ENCODE measurements around the gene TBX15.

The TBX15 gene

DNA sequence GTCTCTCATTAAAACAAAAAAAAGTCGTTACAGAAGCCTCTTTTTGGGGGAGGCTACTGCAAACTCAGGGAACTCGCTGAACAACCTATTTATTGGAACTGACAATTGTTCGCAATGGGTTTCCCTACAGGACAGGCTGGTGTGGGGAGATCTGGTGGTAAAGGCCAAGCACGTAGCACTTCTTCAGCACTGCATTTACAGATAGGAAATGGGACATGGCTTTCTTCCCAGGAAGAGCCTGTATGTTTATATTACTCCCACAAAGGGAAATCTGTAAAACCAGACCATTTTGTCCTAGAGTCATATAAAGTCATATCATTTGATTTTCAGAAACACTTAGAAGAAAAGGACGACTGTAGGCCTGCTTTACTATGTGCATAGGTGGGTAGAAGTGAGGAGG lies 38.8 kb upstream of the TBX15 start:
- Histone ChIP-seq H3K27ac (ENCODE audit: low read length, poor library complexity, severe bottlenecking) (no peak overlapping the region), H3K9ac (ENCODE audit: low read length) (no peak overlapping the region), H3K36me3 (ENCODE audit: control insufficient read depth in 1 of 2, insufficient read depth in 2 of 2, low read depth in 1 of 2, low read length in 2 of 2) (peaks cover 0 to 14% of the 10 kb centered on the region in 2 experiments), H3K23ac (ENCODE audit: low read length in 2 of 2) (no peak overlapping the region), H4K8ac (ENCODE audit: low read length) (no peak overlapping the region), H3K9me3 (ENCODE audit: control insufficient read depth, low read length) (no peaks in the 10 kb centered on the region), H3K14ac (ENCODE audit: low read length in 2 of 2) (no peak overlapping the region), H2AFZ (ENCODE audit: low read depth, low read length) (no peak overlapping the region), H2BK5ac (ENCODE audit: low read depth, low read length, poor library complexity, severe bottlenecking) (no peak overlapping the region), H3K4me3 (ENCODE audit: insufficient read depth in 1 of 2, low read depth in 1 of 2, low read length in 2 of 2) (no peak overlapping the region), H2AK5ac (ENCODE audit: low read length, severe bottlenecking) (no peak overlapping the region), H3K18ac (ENCODE audit: low read depth in 1 of 2, low read length in 2 of 2) (no peak overlapping the region), H3K4me1 (ENCODE audit: control insufficient read depth, insufficient read depth, low read depth, low read length) (no peaks in the 10 kb centered on the region), H3K79me1 (replicated peaks; ENCODE audit: low read length, poor library complexity, severe bottlenecking) (no peaks in the 10 kb centered on the region), H3K4me2 (ENCODE audit: low read length, poor library complexity, severe bottlenecking) (no peak overlapping the region), H2BK12ac (ENCODE audit: low read length in 2 of 2) (no peak overlapping the region), H3K4ac (ENCODE audit: low read depth in 1 of 2, low read length in 2 of 2) (no peak overlapping the region), H3K27me3 (ENCODE audit: control insufficient read depth in 1 of 2, insufficient read depth in 1 of 2, low read length in 2 of 2) (no peaks in the 10 kb centered on the region), H2BK120ac (ENCODE audit: low read depth, low read length) (no peak overlapping the region), H2BK15ac (ENCODE audit: low read depth, poor library complexity, severe bottlenecking) (no peak overlapping the region), H4K91ac (ENCODE audit: low read length) (no peak overlapping the region)
- DNase-seq, result no peak
- 88% methylated on average over 5 of the region's 5 CpGs for WGBS

GRCh38 chr1:119015547-119015946 lies 27.4 kb upstream of the TBX15 start:
- WGBS, result 100% methylated on average over 1 of the region's 2 CpGs
- Histone ChIP-seq H2BK120ac (ENCODE audit: low read depth, low read length) (no peak overlapping the region), H3K9ac (ENCODE audit: low read length) (no peak overlapping the region), H2BK15ac (ENCODE audit: low read depth, poor library complexity, severe bottlenecking) (no peak overlapping the region), H3K4me2 (ENCODE audit: low read length, poor library complexity, severe bottlenecking) (no peak overlapping the region), H2AFZ (ENCODE audit: low read depth, low read length) (no peak overlapping the region), H3K79me1 (replicated peaks; ENCODE audit: low read length, poor library complexity, severe bottlenecking) (no peaks in the 10 kb centered on the region), H3K27me3 (ENCODE audit: control insufficient read depth in 1 of 2, insufficient read depth in 1 of 2, low read length in 2 of 2) (no peaks in the 10 kb centered on the region), H3K9me3 (ENCODE audit: control insufficient read depth, low read length) (peaks cover 3% of the 10 kb centered on the region), H4K91ac (ENCODE audit: low read length) (no peak overlapping the region), H2BK5ac (ENCODE audit: low read depth, low read length, poor library complexity, severe bottlenecking) (no peak overlapping the region), H2AK5ac (ENCODE audit: low read length, severe bottlenecking) (no peak overlapping the region), H3K36me3 (ENCODE audit: control insufficient read depth in 1 of 2, insufficient read depth in 2 of 2, low read depth in 1 of 2, low read length in 2 of 2) (no peaks in the 10 kb centered on the region), H2BK12ac (ENCODE audit: low read length in 2 of 2) (no peak overlapping the region), H4K8ac (ENCODE audit: low read length) (no peak overlapping the region), H3K14ac (ENCODE audit: low read length in 2 of 2) (no peak overlapping the region), H3K18ac (ENCODE audit: low read depth in 1 of 2, low read length in 2 of 2) (no peak overlapping the region), H3K4me1 (ENCODE audit: control insufficient read depth, insufficient read depth, low read depth, low read length) (no peaks in the 10 kb centered on the region), H3K4ac (ENCODE audit: low read depth in 1 of 2, low read length in 2 of 2) (no peak overlapping the region), H3K23ac (ENCODE audit: low read length in 2 of 2) (no peak overlapping the region), H3K27ac (ENCODE audit: low read length, poor library complexity, severe bottlenecking) (no peak overlapping the region), H3K4me3 (ENCODE audit: insufficient read depth in 1 of 2, low read depth in 1 of 2, low read length in 2 of 2) (no peak overlapping the region)
- DNase-seq, result no peak

- H2BK12ac ChIP-seq (ENCODE audit: low read length in 2 of 2), result no peak overlapping the region
- H2BK5ac ChIP-seq (ENCODE audit: low read depth, low read length, poor library complexity, severe bottlenecking), result no peak overlapping the region
- H3K4me2 ChIP-seq (ENCODE audit: low read length, poor library complexity, severe bottlenecking), result no peak overlapping the region
- H3K14ac ChIP-seq (ENCODE audit: low read length in 2 of 2), result no peak overlapping the region
- peaks cover 3 to 4% of the 10 kb centered on the region in 2 experiments for H3K27me3 ChIP-seq (ENCODE audit: control insufficient read depth in 1 of 2, insufficient read depth in 1 of 2, low read length in 2 of 2)
- H3K4me3 ChIP-seq (ENCODE audit: insufficient read depth in 1 of 2, low read depth in 1 of 2, low read length in 2 of 2), result no peak overlapping the region
- H2BK120ac ChIP-seq (ENCODE audit: low read depth, low read length), result no peak overlapping the region
- no peak for DNase-seq
- no peak overlapping the region for H3K4ac ChIP-seq (ENCODE audit: low read depth in 1 of 2, low read length in 2 of 2)
- H4K8ac ChIP-seq (ENCODE audit: low read length), result no peak overlapping the region
- H3K9me3 ChIP-seq (ENCODE audit: control insufficient read depth, low read length), result no peaks in the 10 kb centered on the region
- no peak overlapping the region for H3K18ac ChIP-seq (ENCODE audit: low read depth in 1 of 2, low read length in 2 of 2)
- no peak overlapping the region for H2BK15ac ChIP-seq (ENCODE audit: low read depth, poor library complexity, severe bottlenecking)
- H3K79me1 ChIP-seq (replicated peaks; ENCODE audit: low read length, poor library complexity, severe bottlenecking), result no peaks in the 10 kb centered on the region
- no peak overlapping the region for H2AFZ ChIP-seq (ENCODE audit: low read depth, low read length)
- peaks cover 9% of the 10 kb centered on the region for H3K4me1 ChIP-seq (ENCODE audit: control insufficient read depth, insufficient read depth, low read depth, low read length)
- no peak overlapping the region for H3K23ac ChIP-seq (ENCODE audit: low read length in 2 of 2)
- H3K36me3 ChIP-seq (ENCODE audit: control insufficient read depth in 1 of 2, insufficient read depth in 2 of 2, low read depth in 1 of 2, low read length in 2 of 2), result peaks cover 0 to 4% of the 10 kb centered on the region in 2 experiments
- H3K9ac ChIP-seq (ENCODE audit: low read length), result no peak overlapping the region
- H2AK5ac ChIP-seq (ENCODE audit: low read length, severe bottlenecking), result no peak overlapping the region
- no peak overlapping the region for H3K27ac ChIP-seq (ENCODE audit: low read length, poor library complexity, severe bottlenecking)
- no peak overlapping the region for H4K91ac ChIP-seq (ENCODE audit: low read length)
- 75% methylated on average over 5 of the region's 5 CpGs for WGBS
Measured at GRCh38 chr1:119012383-119012782, 24.2 kb upstream of the TBX15 start.

- peaks cover 12% of the 10 kb centered on the region for H3K4me1 ChIP-seq (ENCODE audit: control insufficient read depth, insufficient read depth, low read depth, low read length)
- H2AFZ ChIP-seq (ENCODE audit: low read depth, low read length), result no peak overlapping the region
- 100% methylated on average over 3 of the region's 3 CpGs for WGBS
- no peak overlapping the region for H3K18ac ChIP-seq (ENCODE audit: low read depth in 1 of 2, low read length in 2 of 2)
- H3K79me1 ChIP-seq (replicated peaks; ENCODE audit: low read length, poor library complexity, severe bottlenecking), result peaks cover 1% of the 10 kb centered on the region
- peaks cover 10 to 11% of the 10 kb centered on the region in 2 experiments for H3K27me3 ChIP-seq (ENCODE audit: control insufficient read depth in 1 of 2, insufficient read depth in 1 of 2, low read length in 2 of 2)
- no peak for DNase-seq
- no peak overlapping the region for H3K14ac ChIP-seq (ENCODE audit: low read length in 2 of 2)
- peaks cover 0 to 5% of the 10 kb centered on the region in 2 experiments for H3K36me3 ChIP-seq (ENCODE audit: control insufficient read depth in 1 of 2, insufficient read depth in 2 of 2, low read depth in 1 of 2, low read length in 2 of 2)
- H2BK5ac ChIP-seq (ENCODE audit: low read depth, low read length, poor library complexity, severe bottlenecking), result no peak overlapping the region
- H3K4me2 ChIP-seq (ENCODE audit: low read length, poor library complexity, severe bottlenecking), result no peak overlapping the region
- no peak overlapping the region for H3K4me3 ChIP-seq (ENCODE audit: insufficient read depth in 1 of 2, low read depth in 1 of 2, low read length in 2 of 2)
- no peak overlapping the region for H3K23ac ChIP-seq (ENCODE audit: low read length in 2 of 2)
- no peak overlapping the region for H3K9ac ChIP-seq (ENCODE audit: low read length)
- no peaks in the 10 kb centered on the region for H3K9me3 ChIP-seq (ENCODE audit: control insufficient read depth, low read length)
- no peak overlapping the region for H3K27ac ChIP-seq (ENCODE audit: low read length, poor library complexity, severe bottlenecking)
- no peak overlapping the region for H4K8ac ChIP-seq (ENCODE audit: low read length)
- no peak overlapping the region for H3K4ac ChIP-seq (ENCODE audit: low read depth in 1 of 2, low read length in 2 of 2)
- no peak overlapping the region for H4K91ac ChIP-seq (ENCODE audit: low read length)
- H2AK5ac ChIP-seq (ENCODE audit: low read length, severe bottlenecking), result no peak overlapping the region
- H2BK120ac ChIP-seq (ENCODE audit: low read depth, low read length), result no peak overlapping the region
- no peak overlapping the region for H2BK15ac ChIP-seq (ENCODE audit: low read depth, poor library complexity, severe bottlenecking)
- H2BK12ac ChIP-seq (ENCODE audit: low read length in 2 of 2), result no peak overlapping the region
Measured at GRCh38 chr1:119011706-119012105, 23.6 kb upstream of the TBX15 start.
